HCT116 (cell line): ENCODE measurements around the gene ALDH1L2.

Experiments
- EGR1 ChIP-seq: IDR thresholded peaks from 2 replicates; pipeline ENCODE4 v1.6.1; 2012; ENCODE audit warnings: low read depth
- ELF1 ChIP-seq: IDR thresholded peaks from 2 replicates; pipeline ENCODE4 v1.6.1; 2012; ENCODE audit warnings: low read depth, borderline replicate concordance
- EZH2 ChIP-seq: fragments of 200-600 bp; sonication (generic); IDR thresholded peaks from 2 replicates; pipeline ENCODE4 v1.6.1; 2017; ENCODE audit warnings: antibody characterized with exemption, mixed run types
- EZH2phosphoT487 ChIP-seq: fragments of 200-600 bp; IDR thresholded peaks from 2 replicates; pipeline ENCODE4 v1.6.1; 2018; ENCODE audit warnings: antibody characterized with exemption, borderline replicate concordance
- POLR2A ChIP-seq: IDR thresholded peaks from 2 replicates; pipeline ENCODE4 v1.7.0; 2011; ENCODE audit warnings: borderline replicate concordance; ENCODE audit not compliant: insufficient read depth, insufficient read length; ENCODE audit errors: extremely low read depth
- POLR2AphosphoS5 ChIP-seq: IDR thresholded peaks from 2 replicates; pipeline ENCODE4 v1.6.1; 2011; ENCODE audit warnings: mild to moderate bottlenecking, low read depth, low read length, moderate library complexity
- RAD21 ChIP-seq: IDR thresholded peaks from 2 replicates; pipeline ENCODE4 v1.6.1; 2012; ENCODE audit warnings: low read depth, mild to moderate bottlenecking
- SP1 ChIP-seq: IDR thresholded peaks from 2 replicates; pipeline ENCODE4 v1.6.1; 2012; ENCODE audit warnings: low read depth
- SRF ChIP-seq: IDR thresholded peaks from 2 replicates; pipeline ENCODE4 v1.6.1; 2012; ENCODE audit warnings: low read depth
- ZFX ChIP-seq: fragments of 450-650 bp; IDR thresholded peaks from 2 replicates; pipeline ENCODE4 v1.6.1; 2017
- ZNF274 ChIP-seq: fragments of 200-500 bp; sonication (Bioruptor generic); IDR thresholded peaks from 2 replicates; pipeline ENCODE4 v1.6.1; 2014; ENCODE audit warnings: mild to moderate bottlenecking, low read depth, low read length, inconsistent platforms
- TF ChIP-seq, protein P1 (sequence below), 3 experiments: fragments of 200-600 bp in 1 of 3; sonication (generic) in 1 of 3; IDR thresholded peaks in 2 of 3; conservative IDR thresholded peaks in 1 of 3; 2 replicates each; pipeline ENCODE4 v1.5.1; 2012 to 2017; ENCODE audit warnings: low read depth in 2 of 3, low read length in 2 of 3, antibody characterized with exemption in 1 of 3, borderline replicate concordance in 1 of 3, control low read depth in 1 of 3, mild to moderate bottlenecking in 1 of 3, mixed read lengths in 1 of 3, mixed run types in 1 of 3, moderate library complexity in 1 of 3; ENCODE audit not compliant: insufficient read depth in 1 of 3
- TF ChIP-seq, protein P2 (sequence below): IDR thresholded peaks from 2 replicates; pipeline ENCODE4 v1.6.1; 2011; ENCODE audit warnings: mild to moderate bottlenecking, low read length, moderate library complexity; ENCODE audit not compliant: insufficient replicate concordance; ENCODE audit errors: extremely low read depth
- TF ChIP-seq, protein P3 (sequence below): IDR thresholded peaks from 2 replicates; pipeline ENCODE4 v1.6.1; 2012; ENCODE audit warnings: low read depth

DNA sequence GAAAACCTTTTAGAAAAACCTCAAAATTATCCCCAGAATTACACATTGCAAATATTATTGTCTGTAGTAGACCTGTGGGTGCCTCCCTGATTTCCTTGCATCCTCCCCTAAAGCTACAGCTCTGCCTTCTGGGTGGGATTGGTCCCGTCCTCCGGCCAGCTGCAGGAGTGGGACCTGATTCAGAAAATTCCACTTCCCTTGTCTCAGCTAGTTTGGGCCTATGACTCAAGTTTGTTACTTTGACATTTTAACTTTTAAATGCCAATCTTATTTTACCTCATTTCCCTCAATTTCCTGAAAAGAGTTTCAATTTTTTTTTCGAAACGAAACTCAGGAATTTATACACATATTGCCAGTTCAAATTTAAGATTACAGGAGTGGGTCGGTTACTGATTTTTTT is 113.0 kb downstream of the ALDH1L2 start:
- TF ChIP-seq, protein P1, sequence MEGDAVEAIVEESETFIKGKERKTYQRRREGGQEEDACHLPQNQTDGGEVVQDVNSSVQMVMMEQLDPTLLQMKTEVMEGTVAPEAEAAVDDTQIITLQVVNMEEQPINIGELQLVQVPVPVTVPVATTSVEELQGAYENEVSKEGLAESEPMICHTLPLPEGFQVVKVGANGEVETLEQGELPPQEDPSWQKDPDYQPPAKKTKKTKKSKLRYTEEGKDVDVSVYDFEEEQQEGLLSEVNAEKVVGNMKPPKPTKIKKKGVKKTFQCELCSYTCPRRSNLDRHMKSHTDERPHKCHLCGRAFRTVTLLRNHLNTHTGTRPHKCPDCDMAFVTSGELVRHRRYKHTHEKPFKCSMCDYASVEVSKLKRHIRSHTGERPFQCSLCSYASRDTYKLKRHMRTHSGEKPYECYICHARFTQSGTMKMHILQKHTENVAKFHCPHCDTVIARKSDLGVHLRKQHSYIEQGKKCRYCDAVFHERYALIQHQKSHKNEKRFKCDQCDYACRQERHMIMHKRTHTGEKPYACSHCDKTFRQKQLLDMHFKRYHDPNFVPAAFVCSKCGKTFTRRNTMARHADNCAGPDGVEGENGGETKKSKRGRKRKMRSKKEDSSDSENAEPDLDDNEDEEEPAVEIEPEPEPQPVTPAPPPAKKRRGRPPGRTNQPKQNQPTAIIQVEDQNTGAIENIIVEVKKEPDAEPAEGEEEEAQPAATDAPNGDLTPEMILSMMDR (IDR thresholded peaks at IDR 0.05 in 2 of 3, conservative IDR thresholded peaks at IDR 0.05 in 1 of 3; ENCODE audit: borderline replicate concordance in 1 of 3, insufficient read depth in 1 of 3, low read depth in 2 of 3, low read length in 2 of 3): no peak
- no peak for TF ChIP-seq SP1
- TF ChIP-seq, protein P2, sequence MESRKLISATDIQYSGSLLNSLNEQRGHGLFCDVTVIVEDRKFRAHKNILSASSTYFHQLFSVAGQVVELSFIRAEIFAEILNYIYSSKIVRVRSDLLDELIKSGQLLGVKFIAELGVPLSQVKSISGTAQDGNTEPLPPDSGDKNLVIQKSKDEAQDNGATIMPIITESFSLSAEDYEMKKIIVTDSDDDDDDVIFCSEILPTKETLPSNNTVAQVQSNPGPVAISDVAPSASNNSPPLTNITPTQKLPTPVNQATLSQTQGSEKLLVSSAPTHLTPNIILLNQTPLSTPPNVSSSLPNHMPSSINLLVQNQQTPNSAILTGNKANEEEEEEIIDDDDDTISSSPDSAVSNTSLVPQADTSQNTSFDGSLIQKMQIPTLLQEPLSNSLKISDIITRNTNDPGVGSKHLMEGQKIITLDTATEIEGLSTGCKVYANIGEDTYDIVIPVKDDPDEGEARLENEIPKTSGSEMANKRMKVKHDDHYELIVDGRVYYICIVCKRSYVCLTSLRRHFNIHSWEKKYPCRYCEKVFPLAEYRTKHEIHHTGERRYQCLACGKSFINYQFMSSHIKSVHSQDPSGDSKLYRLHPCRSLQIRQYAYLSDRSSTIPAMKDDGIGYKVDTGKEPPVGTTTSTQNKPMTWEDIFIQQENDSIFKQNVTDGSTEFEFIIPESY: no peak
- no peak for TF ChIP-seq POLR2AphosphoS5
- TF ChIP-seq POLR2A: no peak
- TF ChIP-seq EGR1: no peak
- no peak for TF ChIP-seq ZNF274
- TF ChIP-seq ZFX: no peak
- no peak for TF ChIP-seq EZH2
- TF ChIP-seq SRF: no peak
- TF ChIP-seq, protein P3, sequence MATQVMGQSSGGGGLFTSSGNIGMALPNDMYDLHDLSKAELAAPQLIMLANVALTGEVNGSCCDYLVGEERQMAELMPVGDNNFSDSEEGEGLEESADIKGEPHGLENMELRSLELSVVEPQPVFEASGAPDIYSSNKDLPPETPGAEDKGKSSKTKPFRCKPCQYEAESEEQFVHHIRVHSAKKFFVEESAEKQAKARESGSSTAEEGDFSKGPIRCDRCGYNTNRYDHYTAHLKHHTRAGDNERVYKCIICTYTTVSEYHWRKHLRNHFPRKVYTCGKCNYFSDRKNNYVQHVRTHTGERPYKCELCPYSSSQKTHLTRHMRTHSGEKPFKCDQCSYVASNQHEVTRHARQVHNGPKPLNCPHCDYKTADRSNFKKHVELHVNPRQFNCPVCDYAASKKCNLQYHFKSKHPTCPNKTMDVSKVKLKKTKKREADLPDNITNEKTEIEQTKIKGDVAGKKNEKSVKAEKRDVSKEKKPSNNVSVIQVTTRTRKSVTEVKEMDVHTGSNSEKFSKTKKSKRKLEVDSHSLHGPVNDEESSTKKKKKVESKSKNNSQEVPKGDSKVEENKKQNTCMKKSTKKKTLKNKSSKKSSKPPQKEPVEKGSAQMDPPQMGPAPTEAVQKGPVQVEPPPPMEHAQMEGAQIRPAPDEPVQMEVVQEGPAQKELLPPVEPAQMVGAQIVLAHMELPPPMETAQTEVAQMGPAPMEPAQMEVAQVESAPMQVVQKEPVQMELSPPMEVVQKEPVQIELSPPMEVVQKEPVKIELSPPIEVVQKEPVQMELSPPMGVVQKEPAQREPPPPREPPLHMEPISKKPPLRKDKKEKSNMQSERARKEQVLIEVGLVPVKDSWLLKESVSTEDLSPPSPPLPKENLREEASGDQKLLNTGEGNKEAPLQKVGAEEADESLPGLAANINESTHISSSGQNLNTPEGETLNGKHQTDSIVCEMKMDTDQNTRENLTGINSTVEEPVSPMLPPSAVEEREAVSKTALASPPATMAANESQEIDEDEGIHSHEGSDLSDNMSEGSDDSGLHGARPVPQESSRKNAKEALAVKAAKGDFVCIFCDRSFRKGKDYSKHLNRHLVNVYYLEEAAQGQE: no peak
- no peak for TF ChIP-seq RAD21
- TF ChIP-seq EZH2phosphoT487: no peak
- TF ChIP-seq ELF1: no peak
